Measurements from ENCODE around the gene STAT5B. TPM values are rescaled to one million over a fixed set of nuclear protein-coding genes. Genes with fewer than 3 reads are reported as not detected.

STAT5B gene
- polyA plus RNA-seq, 4 donors = 40.3 to 46.7 (median 42.0) TPM

DNA sequence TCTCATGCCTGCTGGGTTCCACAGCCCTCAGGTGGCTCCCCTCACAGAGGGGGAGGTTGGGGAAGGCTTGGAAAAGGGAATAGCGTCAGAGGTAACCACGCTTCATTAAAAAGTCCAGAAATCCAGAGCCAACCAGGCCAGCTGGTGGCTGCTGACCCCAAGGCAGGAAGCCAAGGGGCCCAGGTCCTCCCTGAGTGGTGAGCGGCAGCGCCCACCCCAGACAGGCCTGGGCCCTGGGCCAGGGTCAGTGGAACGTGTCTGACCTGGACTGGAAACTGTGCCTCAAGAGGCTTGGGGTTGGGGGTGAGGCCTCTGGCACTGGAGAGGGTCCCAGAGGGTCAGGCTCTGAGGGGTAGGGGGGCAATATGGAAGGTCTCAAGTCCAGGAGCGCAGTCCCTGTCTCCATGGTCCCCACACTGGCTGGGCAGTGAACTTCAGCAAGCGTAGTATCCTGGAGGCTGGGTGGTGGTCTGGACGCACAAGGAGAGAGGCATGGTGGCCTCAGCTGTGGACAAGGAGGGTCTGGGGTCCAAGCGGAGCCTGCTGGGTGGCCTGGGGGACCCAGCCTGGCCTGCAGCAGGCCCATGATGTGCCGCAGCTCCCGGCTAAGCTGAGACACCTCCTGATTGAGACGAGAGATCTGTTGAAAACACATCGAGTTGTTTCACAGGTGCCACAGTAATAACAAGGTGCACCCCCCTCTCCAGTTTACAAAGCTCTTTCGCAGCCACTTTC lies 116.2 kb downstream of the STAT5B start:
- DNase-seq (ENCODE audit: low read depth in 4 of 4, low spot score in 3 of 4) = no peak

DNA sequence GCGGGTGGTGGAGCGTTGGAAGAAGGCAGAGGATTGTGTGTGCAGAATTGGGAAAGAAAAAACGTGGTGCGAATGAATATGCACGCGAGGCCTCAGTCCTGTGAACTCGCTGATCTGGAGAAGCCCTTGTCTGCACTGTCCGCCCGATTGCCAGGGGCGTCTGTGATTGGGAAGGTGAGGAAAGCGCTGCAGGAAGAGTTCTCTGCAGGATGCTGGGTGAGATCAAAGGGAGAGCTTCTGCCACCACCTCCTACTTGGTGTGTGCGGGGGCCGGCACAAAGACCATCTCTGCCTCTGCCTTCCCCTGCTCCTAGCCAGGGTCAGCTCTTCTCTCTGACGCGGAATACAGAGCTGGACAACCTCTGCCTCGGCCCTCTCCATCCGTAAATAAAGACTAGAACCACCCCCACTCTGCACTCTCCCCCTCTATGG lies 120.6 kb downstream of the STAT5B start:
- DNase-seq (ENCODE audit: low read depth in 4 of 4, low spot score in 3 of 4) = no peak

DNA sequence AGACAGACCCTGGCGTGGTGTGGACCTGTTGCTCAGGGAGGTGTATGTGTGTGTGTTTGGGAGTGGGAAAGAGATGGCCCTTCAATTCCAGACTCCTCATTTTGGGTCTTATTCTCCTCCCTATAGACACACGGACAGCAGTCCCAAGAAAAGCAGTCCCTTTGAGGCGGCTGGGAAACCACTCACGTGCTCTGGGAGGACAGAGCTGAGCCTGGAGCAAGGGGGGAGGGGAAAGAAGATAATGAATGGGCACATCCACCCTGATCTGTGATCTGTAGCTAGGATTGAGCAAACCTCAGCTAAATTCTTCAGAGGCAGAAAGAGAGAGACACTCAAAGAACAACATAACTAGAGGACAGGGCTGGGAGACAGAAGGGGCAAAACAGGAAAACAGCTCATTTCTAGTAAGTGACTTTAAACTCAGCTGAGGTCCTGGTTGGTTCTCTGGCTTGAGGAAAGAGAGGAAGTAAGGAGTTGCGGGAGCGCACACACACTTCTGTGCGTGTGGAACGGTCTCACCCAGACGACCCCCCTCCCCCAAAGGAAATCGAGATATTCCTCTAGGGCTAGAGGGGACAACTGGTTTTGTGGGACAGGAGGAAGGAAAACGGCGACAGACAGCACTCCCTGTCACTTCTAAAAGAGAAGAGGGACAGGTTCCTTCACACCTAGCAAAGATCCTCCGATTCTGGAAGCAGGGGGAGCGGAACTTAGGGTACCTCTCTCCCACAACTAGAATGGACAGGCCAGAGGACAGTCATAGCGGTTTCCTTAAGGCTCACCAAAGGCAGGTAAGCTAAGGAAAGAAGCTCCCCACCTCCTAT lies 122.1 kb downstream of the STAT5B start:
- DNase-seq (ENCODE audit: low read depth in 4 of 4, low spot score in 3 of 4) = no peak

Other genes with a start within 250 kb of the STAT5B start
- gene C17orf113, start 225.8 kb downstream of the STAT5B start, polyA plus RNA-seq (ENCODE audit: insufficient read length in 4 of 4) = 1 to 10 TPM; 3.7 to 4.1 (median 3.9) TPM
- gene ZNF385C, start 177.9 kb downstream of the STAT5B start, polyA plus RNA-seq (ENCODE audit: insufficient read length in 4 of 4) = 1 to 10 TPM; 5.6 to 7.4 (median 6.4) TPM
- 1 to 10 TPM; 7.1 to 9.5 (median 8.8) TPM for gene DHX58, start 163.7 kb downstream of the STAT5B start, polyA plus RNA-seq (ENCODE audit: insufficient read length in 4 of 4)
- 10 to 100 TPM; 55.7 to 68.5 (median 57.1) TPM for gene KAT2A, start 155.0 kb downstream of the STAT5B start, polyA plus RNA-seq (ENCODE audit: insufficient read length in 4 of 4)
- gene HSPB9, start 153.6 kb downstream of the STAT5B start, polyA plus RNA-seq (ENCODE audit: insufficient read length in 4 of 4) = under 1 TPM; 0.14 to 0.31 (median 0.21) TPM
- 100 to 1,000 TPM; 131 to 164 (median 140) TPM for gene RAB5C, start 121.4 kb downstream of the STAT5B start, polyA plus RNA-seq (ENCODE audit: insufficient read length in 4 of 4)
- gene KCNH4, start 95.2 kb downstream of the STAT5B start, polyA plus RNA-seq (ENCODE audit: insufficient read length in 4 of 4) = under 1 TPM in 1 of 4 donors, not detected in 3; 0.09 TPM
- not detected for gene HCRT, start 90.9 kb downstream of the STAT5B start, polyA plus RNA-seq (ENCODE audit: insufficient read length in 4 of 4)
- 10 to 100 TPM; 11.5 to 23.7 (median 16.8) TPM for gene GHDC, start 81.9 kb downstream of the STAT5B start, polyA plus RNA-seq (ENCODE audit: insufficient read length in 4 of 4)
- gene STAT5A, start 12.1 kb upstream of the STAT5B start, polyA plus RNA-seq (ENCODE audit: insufficient read length in 4 of 4) = 1 to 10 TPM; 5.7 to 6.8 (median 6.4) TPM
- gene STAT3, start 112.1 kb upstream of the STAT5B start, polyA plus RNA-seq (ENCODE audit: insufficient read length in 4 of 4) = 10 to 100 TPM; 59.8 to 63.4 (median 60.4) TPM
- gene CAVIN1, start 146.9 kb upstream of the STAT5B start, polyA plus RNA-seq (ENCODE audit: insufficient read length in 4 of 4) = 10 to 100 TPM; 64.8 to 82.0 (median 68.3) TPM
- gene ATP6V0A1, start 182.5 kb upstream of the STAT5B start, polyA plus RNA-seq (ENCODE audit: insufficient read length in 4 of 4) = 10 to 100 TPM; 43.1 to 58.2 (median 55.1) TPM

Measured in right renal pelvis (tissue), 4 donors.